ENCODE measurements around the gene CARD10. TPM values are rescaled to one million over a fixed set of nuclear protein-coding genes. Genes with fewer than 3 reads are reported as not detected.

Gene CARD10
- polyA plus RNA-seq, 1 donor from 2014 or later: 0.36 TPM

GRCh38 chr22:37473437-37473946 lies 45.7 kb downstream of the CARD10 start:
- Histone ChIP-seq H3K36me3 (ENCODE audit: insufficient read depth, low read length) (no peaks in the 10 kb centered on the region), H3K27me3 (ENCODE audit: insufficient read depth, low read depth, low read length) (no peaks in the 10 kb centered on the region), H3F3A (ENCODE audit: insufficient read depth, low read length, poor library complexity, severe bottlenecking) (no peaks in the 10 kb centered on the region)

GRCh38 chr22:37472418-37473006 lies 46.7 kb downstream of the CARD10 start:
- Histone ChIP-seq H3F3A (ENCODE audit: insufficient read depth, low read length, poor library complexity, severe bottlenecking) (no peaks in the 10 kb centered on the region), H3K36me3 (ENCODE audit: insufficient read depth, low read length) (no peaks in the 10 kb centered on the region), H3K79me2 (replicated peaks; ENCODE audit: insufficient read depth, low read length) (no peaks in the 10 kb centered on the region), H3K9me2 (ENCODE audit: insufficient read depth, low read length) (no peaks in the 10 kb centered on the region), H3K4me2 (ENCODE audit: low read length) (no peak overlapping the region), H3K27me3 (ENCODE audit: insufficient read depth, low read depth, low read length) (no peaks in the 10 kb centered on the region), H3K4me3 (ENCODE audit: low read length) (no peak overlapping the region), H2AFZ (ENCODE audit: low read depth, low read length) (no peak overlapping the region), H3K9me3 (ENCODE audit: low read length) (no peaks in the 10 kb centered on the region), H3K9ac (ENCODE audit: low read length) (no peak overlapping the region), H3K27ac (ENCODE audit: low read length) (no peak overlapping the region), H4K20me1 (ENCODE audit: insufficient read depth) (no peaks in the 10 kb centered on the region)
- TF ChIP-seq EZH2 (IDR thresholded peaks at IDR 0.05; ENCODE audit: borderline replicate concordance, insufficient read depth, low read length, poor library complexity, severe bottlenecking) (no peak), RAD21 (conservative IDR thresholded peaks at IDR 0.05) (no peak), SMC3 (conservative IDR thresholded peaks at IDR 0.05; ENCODE audit: poor library complexity) (no peak), CTCF (IDR thresholded peaks at IDR 0.05; ENCODE audit: poor library complexity, severe bottlenecking) (no peak), REST (IDR thresholded peaks at IDR 0.05; ENCODE audit: borderline replicate concordance) (no peak)

More at GRCh38 chr22:37473437-37473946, 45.7 kb downstream of the CARD10 start:
- H3K9me2 ChIP-seq (ENCODE audit: insufficient read depth, low read length): no peaks in the 10 kb centered on the region
- TF ChIP-seq MXI1 (conservative IDR thresholded peaks at IDR 0.05; ENCODE audit: poor library complexity, severe bottlenecking) (no peak), SMC3 (conservative IDR thresholded peaks at IDR 0.05; ENCODE audit: poor library complexity) (no peak), EZH2 (IDR thresholded peaks at IDR 0.05; ENCODE audit: borderline replicate concordance, insufficient read depth, low read length, poor library complexity, severe bottlenecking) (no peak), CTCF (IDR thresholded peaks at IDR 0.05; ENCODE audit: poor library complexity, severe bottlenecking) (no peak), EP300 (conservative IDR thresholded peaks at IDR 0.05; ENCODE audit: poor library complexity, severe bottlenecking) (no peak), REST (IDR thresholded peaks at IDR 0.05; ENCODE audit: borderline replicate concordance) (no peak), POLR2AphosphoS5 (IDR thresholded peaks at IDR 0.05) (no peak), TAF1 (IDR thresholded peaks at IDR 0.05; ENCODE audit: low read depth) (no peak), RAD21 (conservative IDR thresholded peaks at IDR 0.05) (no peak)
- H3K9me3 ChIP-seq (ENCODE audit: low read length): no peaks in the 10 kb centered on the region
- H4K20me1 ChIP-seq (ENCODE audit: insufficient read depth): no peaks in the 10 kb centered on the region
- no peak overlapping the region for H3K27ac ChIP-seq (ENCODE audit: low read length)
- no peak overlapping the region for H3K4me3 ChIP-seq (ENCODE audit: low read length)
- no peak overlapping the region for H3K9ac ChIP-seq (ENCODE audit: low read length)
- H2AFZ ChIP-seq (ENCODE audit: low read depth, low read length): no peak overlapping the region
- no peaks in the 10 kb centered on the region for H3K79me2 ChIP-seq (replicated peaks; ENCODE audit: insufficient read depth, low read length)
- H3K4me2 ChIP-seq (ENCODE audit: low read length): no peak overlapping the region
